ENCODE data around the gene CDH2.

The CDH2 gene

DNA sequence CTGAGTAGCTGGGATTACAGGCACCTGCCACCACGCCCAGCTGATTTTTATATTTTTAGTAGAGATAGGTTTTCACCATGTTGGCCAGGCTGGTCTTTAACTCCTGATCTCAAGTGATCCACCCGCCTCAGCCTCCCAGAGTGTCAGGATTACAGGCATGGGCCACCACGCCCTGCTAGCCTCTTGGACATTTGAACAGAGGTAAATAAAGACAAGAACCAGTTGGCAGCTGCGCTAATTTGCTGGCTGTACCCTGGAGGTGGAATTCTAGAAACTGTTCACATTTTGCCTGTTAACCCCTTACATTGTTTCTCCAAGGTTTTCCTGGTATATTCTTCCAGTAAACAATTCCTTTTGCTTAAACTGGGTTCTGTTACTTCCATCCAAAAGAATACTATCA lies 132.9 kb downstream of the CDH2 start:
- no peak for DNase-seq (ENCODE audit: low read depth in 2 of 2)

- DNase-seq (ENCODE audit: low read depth in 2 of 2): no peak
Observed at GRCh38 chr18:28043631-28044030, 133.3 kb downstream of the CDH2 start.

- DNase-seq (ENCODE audit: low read depth in 2 of 2): no peak
Observed at GRCh38 chr18:28041366-28041765, 135.6 kb downstream of the CDH2 start.

- no peak for DNase-seq (ENCODE audit: low read depth in 2 of 2)
Observed at GRCh38 chr18:28040716-28041115, 136.2 kb downstream of the CDH2 start.

GRCh38 chr18:28040211-28040610 lies 136.7 kb downstream of the CDH2 start:
- no peak for DNase-seq (ENCODE audit: low read depth in 2 of 2)

DNA sequence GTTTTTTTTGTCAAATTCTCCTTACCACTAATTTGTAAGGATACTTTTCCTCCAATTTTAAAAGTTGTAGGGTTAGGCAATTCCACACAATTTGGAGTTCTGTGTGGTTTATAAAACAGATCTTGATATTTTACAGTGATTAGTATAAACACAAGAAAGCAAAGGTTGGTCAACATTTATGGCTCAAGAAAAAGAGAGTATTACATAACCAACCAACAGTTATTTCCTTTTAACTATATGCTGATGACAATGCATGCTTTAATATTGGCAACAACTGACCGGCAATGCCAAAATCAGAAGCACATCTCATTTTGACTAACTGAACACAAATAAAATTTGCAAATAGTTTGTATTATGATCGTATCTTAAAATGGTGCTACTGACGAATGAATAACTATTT lies 137.2 kb downstream of the CDH2 start:
- DNase-seq (ENCODE audit: low read depth in 2 of 2): no peak

GRCh38 chr18:28039078-28039477 lies 137.9 kb downstream of the CDH2 start:
- DNase-seq (ENCODE audit: low read depth in 2 of 2): no peak

GRCh38 chr18:28036488-28036887 lies 140.4 kb downstream of the CDH2 start:
- no peak for DNase-seq (ENCODE audit: low read depth in 2 of 2)

DNA sequence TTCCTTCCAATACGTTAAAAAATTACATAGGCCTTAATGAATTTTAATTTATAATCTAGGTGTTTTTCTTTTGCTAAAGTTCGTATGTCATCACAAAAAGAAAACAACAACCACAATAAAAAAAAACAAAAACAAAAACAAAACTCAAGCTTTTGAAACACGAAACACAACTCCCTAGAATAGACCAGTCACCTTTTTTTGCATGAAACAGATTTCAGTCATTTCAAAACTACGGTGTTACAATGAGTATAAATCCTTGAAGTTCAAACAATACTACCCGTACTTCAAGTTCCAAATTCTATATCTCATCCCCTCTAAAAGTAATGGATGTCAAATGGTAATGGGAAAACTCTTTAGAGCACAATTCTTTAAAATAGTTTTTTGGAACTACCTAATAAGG lies 142.4 kb downstream of the CDH2 start:
- DNase-seq (ENCODE audit: low read depth in 2 of 2): no peak

DNA sequence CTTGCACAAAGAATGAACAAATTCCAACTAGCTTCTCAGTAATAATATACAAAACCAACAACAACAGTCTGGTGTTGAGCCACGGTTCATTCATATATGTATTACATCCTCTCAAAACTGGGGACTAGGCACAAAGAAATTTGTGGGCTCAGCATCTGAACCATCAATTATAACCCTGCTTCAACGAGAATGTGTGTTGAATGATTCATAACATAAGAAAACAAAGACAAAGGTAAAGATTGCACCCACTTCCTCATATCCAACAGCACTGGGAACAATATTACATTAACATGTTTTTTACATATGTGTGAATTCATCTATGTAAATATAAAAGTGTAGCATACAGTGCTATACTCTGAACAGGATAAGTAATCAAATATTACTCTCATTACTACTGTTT lies 144.8 kb downstream of the CDH2 start:
- DNase-seq (ENCODE audit: low read depth in 2 of 2): no peak

GRCh38 chr18:28030458-28030857 lies 146.5 kb downstream of the CDH2 start:
- DNase-seq (ENCODE audit: low read depth in 2 of 2): no peak

DNA sequence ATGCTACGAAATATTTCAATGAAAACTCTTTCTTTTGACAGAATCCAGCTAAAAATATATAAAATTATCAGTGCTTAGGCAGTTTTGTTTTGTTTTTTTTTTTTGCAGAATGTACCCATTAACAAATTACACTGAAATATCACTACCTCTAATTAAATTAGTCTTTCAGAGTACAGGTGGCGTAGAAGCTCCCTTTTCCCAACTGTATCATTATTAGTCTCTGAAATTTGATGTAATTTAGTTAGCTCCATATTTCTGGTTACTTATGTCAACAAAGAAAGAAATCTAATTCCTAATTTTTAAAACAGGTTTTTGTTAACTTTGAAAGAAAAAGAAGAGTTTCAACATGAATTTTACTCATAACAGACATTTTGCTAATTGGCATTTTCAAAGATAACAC lies 149.2 kb downstream of the CDH2 start:
- DNase-seq (ENCODE audit: low read depth in 2 of 2): no peak

DNA sequence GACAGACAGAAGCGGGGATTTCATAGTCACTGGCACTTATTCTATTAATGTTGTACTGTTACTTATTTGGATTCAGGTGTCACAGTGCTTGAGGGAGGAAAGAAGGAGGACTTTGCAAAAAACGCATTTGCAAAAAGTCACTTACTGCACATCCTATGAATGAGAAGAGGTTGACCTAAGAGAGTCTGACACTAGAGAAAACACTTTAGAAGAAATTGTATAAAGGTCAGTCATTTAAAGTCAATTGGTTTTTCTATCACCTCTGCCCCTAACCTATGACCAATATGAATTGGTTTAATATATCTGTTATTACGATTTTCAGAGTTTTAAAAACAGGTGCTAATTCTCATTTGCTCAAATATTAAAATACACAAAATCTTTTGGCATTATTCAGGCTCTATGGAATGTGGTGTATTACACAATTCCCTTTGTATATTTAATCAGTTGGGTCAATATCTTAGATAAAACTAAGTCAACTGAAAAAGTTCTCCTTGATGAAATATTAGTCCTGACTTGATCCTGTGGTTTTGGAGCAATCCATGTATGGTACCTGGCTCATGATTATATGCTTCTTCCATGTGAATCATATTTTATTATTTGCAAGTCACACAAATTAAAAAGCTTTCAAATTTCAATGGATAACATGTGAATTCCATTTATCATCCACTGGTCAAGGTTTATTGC lies 157.4 kb downstream of the CDH2 start:
- no peak for DNase-seq (ENCODE audit: low read depth in 2 of 2)

DNA sequence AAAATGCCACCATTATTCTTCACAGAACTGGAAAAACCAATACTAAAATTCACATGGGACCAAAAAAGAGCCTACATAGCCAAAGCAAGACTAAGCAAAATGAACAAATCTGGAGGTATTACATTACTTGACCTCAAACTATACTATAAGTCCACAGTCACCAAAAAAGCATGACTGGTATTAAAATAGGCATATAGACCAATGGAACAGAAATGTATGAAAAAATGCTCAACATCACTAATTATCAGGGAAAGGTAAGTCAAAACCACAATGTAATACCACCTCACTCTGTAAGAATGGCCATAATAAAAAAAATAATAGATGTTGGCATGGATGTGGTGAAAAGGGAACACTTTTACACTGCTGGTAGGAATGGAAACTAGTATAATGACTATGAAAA lies 158.6 kb downstream of the CDH2 start:
- DNase-seq (ENCODE audit: low read depth in 2 of 2): no peak

GRCh38 chr18:28015671-28016070 lies 161.3 kb downstream of the CDH2 start:
- no peak for DNase-seq (ENCODE audit: low read depth in 2 of 2)

GRCh38 chr18:28013066-28013465 lies 163.9 kb downstream of the CDH2 start:
- DNase-seq (ENCODE audit: low read depth in 2 of 2): no peak

- DNase-seq (ENCODE audit: low read depth in 2 of 2): no peak
Observed at GRCh38 chr18:28012336-28012735, 164.6 kb downstream of the CDH2 start.

- no peak for DNase-seq (ENCODE audit: low read depth in 2 of 2)
Observed at GRCh38 chr18:28009589-28009988, 167.3 kb downstream of the CDH2 start.

DNA sequence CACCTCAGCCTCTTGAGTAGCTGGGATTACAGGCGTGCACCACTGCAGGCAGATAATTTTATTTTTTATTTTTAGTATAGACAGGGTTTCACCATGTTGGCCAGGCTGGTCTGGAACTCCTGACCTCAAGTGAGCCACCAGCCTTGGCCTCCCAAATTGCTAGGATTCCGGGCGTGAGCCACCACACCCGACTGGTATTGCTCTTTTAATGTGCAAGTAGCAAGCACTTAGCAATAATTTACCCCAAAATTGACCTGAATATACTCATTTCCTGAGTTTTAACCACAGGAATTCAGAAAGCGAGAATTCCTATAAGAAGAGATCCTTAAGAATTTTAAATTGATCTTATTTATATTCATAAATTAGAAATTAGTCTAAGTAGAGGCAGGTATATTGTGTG lies 169.1 kb downstream of the CDH2 start:
- DNase-seq (ENCODE audit: low read depth in 2 of 2): no peak

GRCh38 chr18:28005164-28005563 lies 171.8 kb downstream of the CDH2 start:
- no peak for DNase-seq (ENCODE audit: low read depth in 2 of 2)

DNA sequence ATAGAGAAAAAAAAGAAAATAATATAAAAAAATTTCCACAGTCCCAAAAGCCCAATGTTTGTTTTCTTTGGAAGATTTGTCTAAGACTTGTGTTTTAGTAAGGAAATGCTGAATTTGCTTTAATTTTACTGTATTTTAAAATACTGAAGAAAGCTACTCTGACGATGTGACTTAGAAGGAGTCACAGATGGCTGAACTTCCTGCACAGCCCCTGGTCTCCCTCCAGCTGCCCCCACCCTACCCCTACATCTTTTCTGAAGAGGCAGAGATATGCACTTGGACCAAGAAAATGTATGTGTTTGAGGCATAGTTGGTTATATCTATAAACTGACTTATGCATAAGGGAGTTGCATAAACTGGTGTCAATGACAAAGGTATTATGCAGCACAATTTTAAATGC lies 172.3 kb downstream of the CDH2 start:
- no peak for DNase-seq (ENCODE audit: low read depth in 2 of 2)

- no peak for DNase-seq (ENCODE audit: low read depth in 2 of 2)
Observed at GRCh38 chr18:28003451-28003850, 173.5 kb downstream of the CDH2 start.

DNA sequence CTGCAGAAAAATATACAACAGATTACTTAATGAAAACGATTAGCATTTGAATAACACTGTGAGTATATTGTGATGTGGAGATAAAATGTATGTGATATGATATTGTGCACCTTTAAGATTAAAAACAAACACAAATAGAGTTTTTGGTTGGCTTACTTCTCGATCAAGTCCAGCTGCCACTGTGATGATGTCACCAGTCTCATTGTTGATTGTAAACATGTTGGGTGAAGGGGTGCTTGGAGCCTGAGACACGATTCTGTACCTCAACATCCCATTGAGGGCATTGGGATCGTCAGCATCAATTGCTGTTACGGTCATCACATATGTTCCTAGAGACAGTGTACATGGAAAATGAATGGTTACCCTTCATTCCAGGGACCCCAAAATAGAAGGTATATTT lies 174.1 kb downstream of the CDH2 start:
- no peak for DNase-seq (ENCODE audit: low read depth in 2 of 2)

DNA sequence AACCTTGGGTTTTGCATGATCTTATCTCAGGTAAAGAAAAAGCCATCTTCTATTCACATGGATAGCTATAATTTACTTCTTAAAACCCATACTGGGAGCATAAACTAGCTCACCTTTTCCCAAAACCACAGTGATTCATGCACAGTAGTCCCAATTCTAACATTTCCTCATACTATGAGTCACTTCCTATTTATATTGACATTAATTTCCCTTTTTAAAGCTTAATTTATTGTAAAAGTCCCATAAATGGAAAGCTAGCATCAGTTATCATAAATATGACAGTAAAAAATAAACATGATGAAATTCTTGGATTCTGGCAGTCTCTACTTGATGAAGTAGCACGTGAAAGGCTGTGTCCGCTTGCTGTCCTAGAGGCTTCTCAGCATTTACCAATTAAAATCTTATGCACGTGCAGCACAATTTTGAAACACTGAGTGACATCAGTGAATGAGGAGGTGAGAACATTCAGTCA lies 180.1 kb downstream of the CDH2 start:
- no peak for DNase-seq (ENCODE audit: low read depth in 2 of 2)
